A549 (cell line): ENCODE results near the gene KRT16.

Experiments used
- GATA3 ChIP-seq: IDR thresholded peaks from 2 replicates; pipeline ENCODE4 v1.6.1; 2012; ENCODE audit warnings: borderline replicate concordance
- HEYL ChIP-seq: fragments of 250-450 bp; sonication (Bioruptor Pico); IDR thresholded peaks from 2 replicates; pipeline ENCODE4 v1.8.0; 2021; ENCODE audit warnings: mild to moderate bottlenecking, moderate library complexity
- MAFK ChIP-seq: fragments of 450-650 bp; IDR thresholded peaks from 2 replicates; pipeline ENCODE4 v1.6.1; 2014; ENCODE audit not compliant: partially characterized antibody
- MAZ ChIP-seq: fragments of 150-350 bp; IDR thresholded peaks from 2 replicates; pipeline ENCODE4 v1.6.1; 2014; ENCODE audit warnings: antibody characterized with exemption, low read depth, low read length, borderline replicate concordance
- MYC ChIP-seq: IDR thresholded peaks from 2 replicates; pipeline ENCODE4 v1.6.1; 2012; ENCODE audit warnings: mild to moderate bottlenecking, inconsistent platforms, low read length, improper control_type of control experiment, borderline replicate concordance
- POLR2A ChIP-seq: IDR thresholded peaks from 2 replicates; pipeline ENCODE4 v1.6.1; 2012; ENCODE audit warnings: mild to moderate bottlenecking, low read length
- POLR2AphosphoS2 ChIP-seq: conservative IDR thresholded peaks from 2 replicates; pipeline ENCODE4 v1.6.1; 2012; ENCODE audit warnings: low read length, improper control_type of control experiment, inconsistent platforms
- RAD21 ChIP-seq, 2 experiments: fragments of >200 bp in 1 of 2; sonication (Bioruptor Twin) in 1 of 2; formaldehyde crosslinking in 1 of 2; IDR thresholded peaks in 1 of 2; conservative IDR thresholded peaks in 1 of 2; 2 replicates in 1 of 2; 3 replicates in 1 of 2; pipeline ENCODE4 v1.6.1; 2012 to 2018; ENCODE audit warnings: inconsistent platforms in 1 of 2
- ZSCAN20 ChIP-seq: fragments of 250-450 bp; sonication (Bioruptor Pico); IDR thresholded peaks from 2 replicates; pipeline ENCODE4 v1.8.0; 2022; ENCODE audit warnings: mild to moderate bottlenecking, moderate library complexity
- TF ChIP-seq, protein P1 (sequence below): fragments of >200 bp; sonication (Bioruptor Twin); formaldehyde crosslinking; IDR thresholded peaks from 3 replicates; pipeline ENCODE4 v1.5.1; 2016
- TF ChIP-seq, protein P2 (sequence below): IDR thresholded peaks from 2 replicates; pipeline ENCODE4 v1.6.1; 2012
- TF ChIP-seq, protein P3 (sequence below): IDR thresholded peaks from 2 replicates; pipeline ENCODE4 v1.6.1; 2012; ENCODE audit warnings: low read depth, borderline replicate concordance

GRCh38 chr17:41653421-41653820 lies 40.9 kb upstream of the KRT16 start:
- TF ChIP-seq MAFK (no peak), ZSCAN20 (CRISPR knock-in tag) (no peak), MAZ (no peak), HEYL (CRISPR knock-in tag) (no peak), GATA3 (no peak), POLR2AphosphoS2 (no peak), MYC (no peak), POLR2A (no peak), RAD21 (conservative IDR thresholded peaks at IDR 0.05 in 1 of 2, IDR thresholded peaks at IDR 0.05 in 1 of 2) (no peak)
- TF ChIP-seq, protein P1, sequence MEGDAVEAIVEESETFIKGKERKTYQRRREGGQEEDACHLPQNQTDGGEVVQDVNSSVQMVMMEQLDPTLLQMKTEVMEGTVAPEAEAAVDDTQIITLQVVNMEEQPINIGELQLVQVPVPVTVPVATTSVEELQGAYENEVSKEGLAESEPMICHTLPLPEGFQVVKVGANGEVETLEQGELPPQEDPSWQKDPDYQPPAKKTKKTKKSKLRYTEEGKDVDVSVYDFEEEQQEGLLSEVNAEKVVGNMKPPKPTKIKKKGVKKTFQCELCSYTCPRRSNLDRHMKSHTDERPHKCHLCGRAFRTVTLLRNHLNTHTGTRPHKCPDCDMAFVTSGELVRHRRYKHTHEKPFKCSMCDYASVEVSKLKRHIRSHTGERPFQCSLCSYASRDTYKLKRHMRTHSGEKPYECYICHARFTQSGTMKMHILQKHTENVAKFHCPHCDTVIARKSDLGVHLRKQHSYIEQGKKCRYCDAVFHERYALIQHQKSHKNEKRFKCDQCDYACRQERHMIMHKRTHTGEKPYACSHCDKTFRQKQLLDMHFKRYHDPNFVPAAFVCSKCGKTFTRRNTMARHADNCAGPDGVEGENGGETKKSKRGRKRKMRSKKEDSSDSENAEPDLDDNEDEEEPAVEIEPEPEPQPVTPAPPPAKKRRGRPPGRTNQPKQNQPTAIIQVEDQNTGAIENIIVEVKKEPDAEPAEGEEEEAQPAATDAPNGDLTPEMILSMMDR, result no peak
- TF ChIP-seq, protein P2, sequence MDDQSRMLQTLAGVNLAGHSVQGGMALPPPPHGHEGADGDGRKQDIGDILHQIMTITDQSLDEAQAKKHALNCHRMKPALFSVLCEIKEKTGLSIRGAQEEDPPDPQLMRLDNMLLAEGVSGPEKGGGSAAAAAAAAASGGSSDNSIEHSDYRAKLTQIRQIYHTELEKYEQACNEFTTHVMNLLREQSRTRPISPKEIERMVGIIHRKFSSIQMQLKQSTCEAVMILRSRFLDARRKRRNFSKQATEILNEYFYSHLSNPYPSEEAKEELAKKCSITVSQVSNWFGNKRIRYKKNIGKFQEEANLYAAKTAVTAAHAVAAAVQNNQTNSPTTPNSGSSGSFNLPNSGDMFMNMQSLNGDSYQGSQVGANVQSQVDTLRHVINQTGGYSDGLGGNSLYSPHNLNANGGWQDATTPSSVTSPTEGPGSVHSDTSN, result no peak
- TF ChIP-seq, protein P3, sequence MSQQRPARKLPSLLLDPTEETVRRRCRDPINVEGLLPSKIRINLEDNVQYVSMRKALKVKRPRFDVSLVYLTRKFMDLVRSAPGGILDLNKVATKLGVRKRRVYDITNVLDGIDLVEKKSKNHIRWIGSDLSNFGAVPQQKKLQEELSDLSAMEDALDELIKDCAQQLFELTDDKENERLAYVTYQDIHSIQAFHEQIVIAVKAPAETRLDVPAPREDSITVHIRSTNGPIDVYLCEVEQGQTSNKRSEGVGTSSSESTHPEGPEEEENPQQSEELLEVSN, result no peak
